GM13977 (cell line): ENCODE data around the gene SLC4A4.

Source experiments
- DNase-seq: peaks from one replicate; pipeline ENCODE4 v3.0.0; 2012; ENCODE audit warnings: low spot score
- CTCF ChIP-seq: IDR thresholded peaks from 2 replicates; pipeline ENCODE4 v1.5.1; 2012; ENCODE audit warnings: mild to moderate bottlenecking, control low read depth; ENCODE audit not compliant: insufficient read depth; ENCODE audit errors: extremely low read depth, missing control alignments
- in situ Hi-C: fragments of 300-500 bp; cut with MboI; formaldehyde crosslinking; loops from one replicate; pipeline ENCODE4 v1.12.0; 2022; ENCODE audit warnings: low sequenced_read_pairs, low pct_unique_long_range_greater_than_20kb, mixed read lengths, inconsistent platforms; ENCODE audit not compliant: unreplicated experiment

Gene SLC4A4

DNA sequence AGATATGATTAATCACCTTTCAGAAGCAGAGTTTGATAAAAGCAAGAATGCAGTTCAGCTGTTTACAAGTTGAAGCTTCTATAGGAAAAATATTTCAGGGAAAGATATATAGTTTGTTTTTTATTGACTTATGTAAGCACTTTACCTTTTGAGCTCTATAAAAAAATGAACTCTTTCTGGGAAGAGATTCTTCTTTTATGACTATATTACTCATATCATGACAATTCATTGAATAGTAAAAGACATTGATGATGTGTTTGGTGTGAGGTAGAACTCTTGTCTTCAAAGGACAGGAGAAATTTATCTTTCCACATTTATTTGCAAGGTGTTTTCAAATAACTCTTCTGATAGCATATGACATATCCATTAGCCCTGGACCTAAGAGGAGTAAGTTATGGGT lies 156.6 kb downstream of the SLC4A4 start:
- TF ChIP-seq CTCF, result no peak
- no peak for DNase-seq
- in situ Hi-C loops, result no loop called here

- in situ Hi-C loops, result no loop called here
- no peak for TF ChIP-seq CTCF
- DNase-seq, result no peak
Observed at GRCh38 chr4:71497078-71497477, 158.3 kb downstream of the SLC4A4 start.

DNA sequence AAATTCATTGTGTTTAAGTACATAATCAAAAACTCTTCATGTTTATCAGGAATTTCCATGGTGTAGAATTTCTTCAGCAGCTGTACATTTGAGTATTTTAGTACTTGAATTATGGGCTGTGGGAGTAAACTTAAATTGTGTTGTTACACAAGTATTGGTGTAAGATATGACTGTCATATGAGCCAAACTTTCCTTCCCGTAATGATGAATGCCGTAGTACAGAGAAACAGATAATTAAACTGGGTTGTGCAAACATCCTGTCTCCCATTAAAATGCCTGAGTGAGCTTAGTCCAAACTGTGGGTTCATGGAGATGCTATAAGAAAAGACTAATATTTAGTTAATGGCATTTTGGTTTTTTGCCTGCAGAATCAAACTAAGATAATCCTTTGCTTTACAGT lies 159.2 kb downstream of the SLC4A4 start:
- in situ Hi-C loops, result no loop called here
- no peak for DNase-seq
- no peak for TF ChIP-seq CTCF

- no peak for TF ChIP-seq CTCF
- no peak for DNase-seq
- in situ Hi-C loops, result no loop called here
Observed at GRCh38 chr4:71498625-71499024, 159.8 kb downstream of the SLC4A4 start.

DNA sequence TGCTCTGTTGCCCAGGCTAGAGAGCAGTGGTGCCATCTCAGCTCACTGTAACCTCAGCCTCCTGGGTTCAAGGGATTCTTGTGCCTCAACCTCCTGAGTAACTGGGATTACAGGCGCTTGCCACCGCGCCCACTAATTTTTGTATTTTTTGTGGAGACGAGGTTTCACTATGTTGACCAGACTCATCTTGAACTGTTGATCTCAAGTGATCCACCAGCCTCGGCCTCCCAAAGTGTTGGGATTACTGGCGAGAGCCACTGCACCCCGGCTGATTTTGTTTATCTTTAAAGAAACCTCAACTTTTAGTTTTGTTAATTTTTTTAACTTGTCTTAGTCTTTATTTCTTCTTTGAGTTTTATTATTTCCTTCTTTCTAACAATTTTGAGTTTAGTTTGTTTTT lies 163.2 kb downstream of the SLC4A4 start:
- in situ Hi-C loops, result no loop called here
- no peak for DNase-seq
- TF ChIP-seq CTCF, result no peak

DNA sequence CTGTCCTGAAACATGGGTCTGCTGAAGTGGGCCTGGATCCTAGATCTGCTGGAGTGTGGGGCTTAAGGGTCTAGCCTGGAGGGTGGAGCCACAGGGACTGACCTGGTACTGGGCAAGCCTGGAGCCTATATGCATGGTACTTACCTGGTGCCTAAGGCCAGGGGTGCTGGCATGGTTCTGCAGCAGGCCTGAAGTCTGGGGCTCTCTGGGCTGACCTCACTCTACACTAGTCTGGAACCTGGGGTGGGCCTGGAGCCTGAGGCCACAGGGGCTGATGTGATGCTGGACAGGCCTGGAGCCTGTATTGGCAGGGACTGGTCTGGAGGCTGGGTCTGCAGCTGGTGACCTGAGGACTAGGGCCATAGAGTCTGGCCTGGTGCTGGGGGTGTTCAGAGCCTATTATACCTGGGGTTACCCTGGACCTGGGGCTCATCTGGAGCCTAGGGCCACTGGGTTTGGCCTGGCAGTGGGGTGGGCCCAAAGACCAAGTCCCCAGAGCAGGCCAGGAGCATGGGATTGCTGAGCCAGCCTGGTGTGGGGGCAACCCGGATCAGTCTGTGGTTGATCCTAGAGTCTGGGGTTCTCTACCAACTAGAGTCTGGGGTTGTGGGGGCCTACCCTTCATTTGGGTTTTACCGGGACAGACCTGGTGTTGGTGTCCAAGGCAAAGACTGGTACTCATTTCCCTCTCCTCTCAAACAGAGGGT lies 179.6 kb downstream of the SLC4A4 start:
- no peak for TF ChIP-seq CTCF
- no peak for DNase-seq
- in situ Hi-C loops, result no loop called here

DNA sequence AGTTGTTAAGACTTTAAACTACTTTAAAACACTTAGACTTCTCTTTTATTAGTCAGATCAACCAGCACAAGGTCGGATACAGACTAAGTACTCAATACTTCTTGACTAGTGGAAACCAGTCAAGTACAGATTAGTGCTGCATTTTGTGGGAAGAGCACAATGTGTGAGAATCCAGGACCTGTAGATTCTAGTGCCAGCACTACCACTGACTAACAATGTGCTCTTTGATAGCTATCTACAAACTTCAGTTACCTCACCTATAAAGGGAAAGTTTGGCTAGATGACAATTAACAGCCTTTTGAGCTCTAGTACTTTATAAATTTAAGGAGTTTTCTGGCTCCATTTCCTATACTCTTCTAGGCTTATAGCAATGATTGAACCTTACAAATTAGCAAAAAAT lies 181.5 kb downstream of the SLC4A4 start:
- TF ChIP-seq CTCF, result no peak
- DNase-seq, result no peak
- in situ Hi-C loops, result no loop called here
